Stimulated activated CD8-positive, alpha-beta memory T cell treated with anti-CD3 and anti-CD28 coated beads, Interleukin-4, amount 100 ng/mL, for 4 hours (primary cell): Measurements from ENCODE around the gene CDH13.

Experiments used
- DNase-seq, 2 donors: peaks; one replicate each; pipeline ENCODE4 v3.0.0-alpha.2; 2020; ENCODE audit warnings: low read depth in 2 of 2, low spot score in 1 of 2

The CDH13 gene

GRCh38 chr16:82776470-82777146 is 149.8 kb downstream of the CDH13 start:
- no peak for DNase-seq

DNA sequence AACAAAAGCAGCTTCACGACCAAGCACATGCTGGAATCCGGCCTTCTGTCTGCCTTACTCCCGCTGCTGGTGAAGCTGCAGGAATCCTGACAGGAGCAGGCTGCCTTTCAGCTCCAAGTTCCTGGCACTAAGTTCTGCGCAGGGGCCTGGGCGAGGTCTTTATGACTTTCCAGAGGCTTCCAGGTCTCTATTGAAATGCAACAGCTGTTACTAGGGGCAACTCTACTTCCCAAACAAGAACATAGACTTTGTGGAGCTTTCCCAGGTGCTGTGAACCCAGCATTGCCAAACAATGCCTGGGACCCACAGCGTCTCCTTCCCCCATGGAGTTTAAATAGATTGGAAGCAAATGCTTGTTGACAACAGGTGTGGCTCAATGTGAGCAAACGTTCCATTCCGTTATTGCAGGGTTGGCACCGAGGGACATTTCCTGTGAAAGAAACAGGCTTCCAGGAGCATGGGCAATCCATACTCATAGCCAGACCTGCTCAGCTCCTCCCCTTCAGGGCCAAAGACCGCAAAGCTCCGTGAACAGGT is 156.0 kb downstream of the CDH13 start:
- DNase-seq = no peak

GRCh38 chr16:82783933-82784572 is 157.3 kb downstream of the CDH13 start:
- DNase-seq = no peak

DNA sequence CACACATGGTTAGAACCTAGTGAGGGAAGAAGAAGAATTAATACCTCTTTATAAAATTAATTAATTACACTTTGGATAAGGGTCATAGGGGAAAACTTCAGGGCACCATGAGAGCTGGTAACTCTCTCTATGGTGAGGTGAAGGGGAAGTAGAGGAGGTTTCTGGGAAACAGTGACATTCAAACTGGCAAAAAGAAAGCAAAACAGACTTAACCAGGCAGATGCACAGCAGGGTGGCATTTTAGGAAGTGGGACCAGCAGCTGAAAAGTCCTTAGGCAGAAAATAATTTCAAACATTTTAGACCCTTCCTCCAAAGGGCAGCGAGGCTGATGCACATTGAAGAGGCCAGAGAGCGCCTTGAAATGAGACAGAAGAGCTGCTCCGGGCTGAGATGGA is 157.8 kb downstream of the CDH13 start:
- no peak for DNase-seq

- no peak for DNase-seq
These were observed 161.5 kb downstream of the CDH13 start for GRCh38 chr16:82788225-82788624.

- no peak for DNase-seq
These were observed 162.2 kb downstream of the CDH13 start for GRCh38 chr16:82788919-82789318.

DNA sequence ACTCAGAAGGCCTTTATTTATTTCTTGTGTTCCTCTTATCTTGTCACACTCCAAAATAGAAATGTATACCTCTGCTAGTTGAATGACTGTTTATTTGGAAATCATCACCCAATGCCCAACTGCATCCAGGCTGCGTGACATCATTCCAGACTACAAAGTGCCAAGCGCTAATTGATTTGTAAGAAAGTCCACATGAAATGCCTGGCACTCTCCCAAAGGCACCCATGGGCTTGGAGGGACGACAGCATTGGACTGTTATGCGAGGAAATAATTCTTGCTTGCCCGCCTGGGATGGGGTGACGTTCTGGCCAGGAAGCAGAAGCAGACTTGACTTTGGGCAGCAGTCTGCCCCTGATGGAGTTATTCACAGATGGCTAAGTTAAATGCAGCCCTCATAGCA is 165.9 kb downstream of the CDH13 start:
- no peak for DNase-seq

GRCh38 chr16:82793528-82794245 is 166.9 kb downstream of the CDH13 start:
- no peak for DNase-seq

DNA sequence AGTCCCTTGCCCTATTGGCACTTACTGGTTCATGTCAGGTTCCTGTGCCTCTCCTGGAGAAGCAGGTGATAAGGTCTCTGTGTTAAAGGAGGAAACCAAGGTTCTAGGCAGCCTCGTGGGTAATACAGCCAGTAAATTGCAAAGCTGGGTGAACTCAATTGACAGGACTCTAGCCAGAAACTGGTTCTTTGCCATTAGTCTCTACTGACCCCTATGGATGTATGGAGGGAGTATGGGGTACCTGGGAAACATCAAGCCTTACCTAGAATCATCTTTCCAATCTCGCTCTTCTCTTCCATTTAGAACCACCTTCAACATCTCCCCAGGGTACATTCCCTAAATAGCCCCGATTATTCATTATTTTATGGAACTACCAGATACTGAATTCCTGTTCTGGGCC is 169.3 kb downstream of the CDH13 start:
- DNase-seq = no peak

DNA sequence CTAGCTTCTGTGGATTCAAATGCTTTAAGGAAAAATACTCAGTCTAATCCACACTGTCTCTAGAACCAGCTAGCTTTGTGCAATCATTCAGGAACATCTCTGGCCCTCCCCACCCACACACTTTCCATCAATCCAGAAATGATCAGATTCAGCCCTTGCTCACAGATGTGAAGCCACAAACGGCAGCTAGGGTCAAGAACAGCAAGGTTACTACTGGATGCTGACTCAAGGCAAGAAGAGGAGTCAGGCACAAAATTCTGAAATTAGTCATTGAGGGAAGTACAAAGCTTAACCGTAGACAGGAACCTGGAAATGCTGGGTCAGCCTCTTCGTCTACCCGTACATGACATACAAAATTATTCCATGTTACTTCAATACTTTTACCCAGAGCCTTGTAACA is 174.6 kb downstream of the CDH13 start:
- no peak for DNase-seq

DNA sequence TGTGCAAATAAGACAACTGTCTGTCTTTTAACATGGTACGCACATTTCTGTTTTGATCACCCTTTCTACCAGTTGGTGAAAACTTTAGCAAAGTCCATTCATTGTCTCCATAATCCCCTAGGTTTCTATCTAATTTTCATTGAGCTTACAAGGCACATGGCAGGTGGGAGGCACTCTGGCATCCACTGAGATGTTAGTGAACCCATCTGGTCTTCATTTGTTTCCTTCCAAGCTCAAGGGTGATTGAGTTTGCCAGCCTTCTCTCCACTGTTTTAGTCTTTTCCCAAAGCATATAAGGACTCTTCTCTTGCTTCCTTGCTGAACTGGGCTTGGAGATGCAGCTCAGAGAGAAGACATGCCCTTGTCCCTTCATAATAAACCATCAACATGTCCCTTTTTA is 179.1 kb downstream of the CDH13 start:
- DNase-seq = no peak

DNA sequence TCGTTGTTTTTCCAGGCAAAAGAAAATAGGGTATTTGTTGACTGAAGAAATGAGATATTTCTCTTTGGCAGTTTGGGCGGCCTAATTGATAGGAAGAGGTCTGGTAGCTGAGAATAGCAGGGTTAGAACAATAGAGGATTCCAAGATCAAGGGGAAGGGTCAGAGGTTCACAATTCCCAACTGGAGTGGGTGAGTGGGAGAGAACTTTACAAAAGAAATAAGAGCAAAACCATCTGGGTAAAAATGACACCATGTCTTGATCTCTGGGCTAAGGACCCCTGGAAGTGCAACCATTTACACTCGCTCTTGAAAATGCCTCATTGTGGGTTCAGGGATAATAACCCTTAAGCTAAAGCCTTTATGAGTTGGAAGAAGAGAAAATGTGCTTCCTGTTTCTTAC is 180.5 kb downstream of the CDH13 start:
- DNase-seq = no peak

GRCh38 chr16:82808036-82808435 is 181.3 kb downstream of the CDH13 start:
- DNase-seq = no peak

- no peak for DNase-seq
These were observed 183.3 kb downstream of the CDH13 start for GRCh38 chr16:82810077-82810476.

DNA sequence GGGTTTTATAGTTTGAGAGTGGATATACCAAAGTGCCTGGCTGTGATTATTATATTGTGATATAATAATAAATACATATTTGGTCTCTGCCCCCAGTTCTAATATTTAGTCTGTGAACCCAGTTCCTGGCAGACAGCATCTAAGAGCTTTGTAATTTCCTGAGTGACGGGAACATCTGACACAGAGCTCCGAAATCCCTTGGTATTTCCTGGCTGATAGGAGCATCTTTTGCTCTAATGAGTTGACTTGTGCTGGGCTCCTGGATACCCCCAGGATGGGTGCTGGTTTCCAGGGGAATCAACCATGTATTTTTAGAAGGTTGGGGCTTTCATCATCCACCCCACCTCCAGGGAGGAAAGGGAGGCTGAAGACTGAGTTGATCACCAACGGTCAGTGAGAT is 187.3 kb downstream of the CDH13 start:
- no peak for DNase-seq

DNA sequence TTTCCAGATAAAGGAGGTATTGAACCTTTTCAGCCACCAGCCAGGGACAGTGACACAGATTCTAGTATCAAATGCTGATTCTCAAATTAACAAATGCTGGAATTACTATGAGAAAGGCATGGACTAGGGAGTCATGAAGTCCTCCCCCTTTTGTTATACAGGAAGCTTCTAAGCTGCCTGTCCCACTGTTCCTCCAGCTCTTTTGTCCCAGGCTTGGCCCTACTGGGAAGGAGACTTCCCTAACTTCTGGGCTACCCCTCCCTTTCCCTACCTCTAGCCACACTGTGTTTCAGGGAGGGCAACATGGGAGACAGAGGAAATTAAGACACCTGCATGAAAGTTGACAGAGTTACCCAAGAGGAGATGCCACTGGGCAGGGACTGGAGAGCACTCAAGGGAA is 192.5 kb downstream of the CDH13 start:
- no peak for DNase-seq

- no peak for DNase-seq
These were observed 194.1 kb downstream of the CDH13 start for GRCh38 chr16:82820855-82821254.

DNA sequence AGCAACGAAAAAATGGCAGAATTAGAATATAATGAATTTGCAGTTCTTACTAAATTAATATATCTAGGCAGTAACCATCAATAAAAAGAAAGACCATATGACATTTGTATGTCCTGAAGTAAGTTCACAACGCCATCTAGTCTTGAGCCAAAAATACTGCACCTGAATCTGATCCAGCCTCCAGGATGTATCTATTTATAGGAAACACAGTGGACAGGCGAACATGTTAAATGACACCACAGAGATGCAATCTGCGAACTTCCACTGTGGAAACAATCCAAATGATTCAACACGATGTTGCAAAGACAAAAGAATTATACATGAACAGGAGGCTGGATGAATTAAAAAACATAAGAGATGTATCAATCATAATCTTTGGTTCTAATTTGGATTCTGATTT is 197.6 kb downstream of the CDH13 start:
- DNase-seq = no peak

- DNase-seq = no peak
These were observed 202.5 kb downstream of the CDH13 start for GRCh38 chr16:82829301-82829700.

DNA sequence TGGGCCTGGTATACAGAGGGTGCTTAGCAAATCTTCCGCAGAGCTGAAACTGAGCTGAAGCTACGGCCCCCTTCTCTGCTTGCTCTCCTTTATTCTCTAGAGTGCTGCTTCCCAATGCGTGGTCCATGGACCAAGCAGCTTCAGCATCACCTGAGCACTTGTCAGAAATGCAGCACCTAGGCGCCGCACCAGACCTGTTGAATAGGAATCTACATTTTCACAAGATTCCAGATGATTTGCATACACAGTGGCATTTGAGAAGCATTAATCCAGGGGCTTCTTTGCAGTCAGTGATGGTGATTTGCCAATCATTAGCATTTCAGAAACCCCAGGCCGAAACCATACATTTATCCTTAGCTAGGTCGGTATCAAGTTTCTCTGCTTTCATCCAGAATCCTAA is 204.2 kb downstream of the CDH13 start:
- no peak for DNase-seq

GRCh38 chr16:82832821-82833220 is 206.1 kb downstream of the CDH13 start:
- DNase-seq = no peak

DNA sequence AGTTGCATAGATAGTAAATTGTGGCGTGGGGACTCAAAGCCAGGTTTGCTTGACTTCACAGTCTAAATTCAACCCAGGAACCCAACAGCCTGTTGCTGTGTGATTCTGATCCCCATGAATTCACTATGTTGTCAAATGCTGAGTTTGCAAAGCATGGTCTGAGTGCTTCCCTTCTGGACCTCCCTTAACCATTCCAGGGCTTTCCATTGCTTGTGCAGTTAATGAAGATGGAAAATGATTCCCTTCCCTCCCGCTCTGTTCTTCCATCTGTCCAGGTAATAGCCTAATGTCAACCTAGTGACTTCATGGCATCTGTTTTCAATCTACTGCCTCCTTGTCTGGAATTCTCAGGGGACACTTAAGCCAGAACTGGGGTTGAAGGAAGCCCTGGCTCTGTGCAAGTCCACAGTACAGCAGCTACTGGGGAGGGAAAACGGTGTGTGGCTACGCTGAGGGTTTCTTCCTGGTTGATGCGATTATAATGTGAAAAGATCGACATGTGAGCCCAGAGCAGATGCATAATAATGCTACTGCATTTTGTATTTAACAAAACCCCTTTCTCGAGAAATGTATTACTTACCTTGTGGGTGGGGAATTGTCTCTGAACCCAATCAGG is 206.7 kb downstream of the CDH13 start:
- DNase-seq = no peak
